Renal cortex interstitium (tissue), 11 donors: ENCODE data around the gene FTSJ3. TPM values are rescaled to one million over a fixed set of nuclear protein-coding genes. Genes with fewer than 3 reads are reported as not detected.

Source experiments
- DNase-seq, 11 donors: peaks; one replicate each; pipeline ENCODE4 v3.0.0-alpha.2; 2013; ENCODE audit warnings: low read depth in 9 of 11, low spot score in 4 of 11; ENCODE audit errors: extremely low read depth in 1 of 11
- polyA plus RNA-seq, 3 donors: library from polyadenylated mRNA; unstranded; fragments of 120-200 nt; gene quantifications; one replicate each; pipeline ENCODE4 v1.2.1, GENCODE V29; 2013; ENCODE audit not compliant: insufficient read length in 3 of 3

The FTSJ3 gene
- polyA plus RNA-seq, 3 donors = 62.6 to 81.3 (median 68.4) TPM

GRCh38 chr17:63772801-63773271, 54.6 kb downstream of the FTSJ3 start:
- peak in 2 of 11 donors; percentile 15 to 21 for DNase-seq

Other genes with a start within 250 kb of the FTSJ3 start
- gene TACO1, start 226.8 kb downstream of the FTSJ3 start, polyA plus RNA-seq = 10 to 100 TPM; 25.9 to 29.9 (median 27.8) TPM
- 10 to 100 TPM; 25.3 to 30.9 (median 29.4) TPM for gene MAP3K3, start 205.2 kb downstream of the FTSJ3 start, polyA plus RNA-seq
- 10 to 100 TPM; 23.0 to 38.2 (median 28.2) TPM for gene LIMD2, start 127.5 kb downstream of the FTSJ3 start, polyA plus RNA-seq
- 10 to 100 TPM; 46.1 to 73.6 (median 48.7) TPM for gene STRADA, start 85.9 kb downstream of the FTSJ3 start, polyA plus RNA-seq
- 100 to 1,000 TPM; 103 to 120 (median 109) TPM for gene CCDC47, start 54.1 kb downstream of the FTSJ3 start, polyA plus RNA-seq
- gene DDX42, start 53.5 kb downstream of the FTSJ3 start, polyA plus RNA-seq = 100 to 1,000 TPM; 169 to 205 (median 197) TPM
- 100 to 1,000 TPM; 175 to 204 (median 203) TPM for gene PSMC5, start 232 bp downstream of the FTSJ3 start, polyA plus RNA-seq
- 10 to 100 TPM; 50.3 to 63.5 (median 61.8) TPM for gene SMARCD2, start 15.0 kb upstream of the FTSJ3 start, polyA plus RNA-seq
- gene CSH2, start 46.0 kb upstream of the FTSJ3 start, polyA plus RNA-seq = 1 to 10 TPM in 1 of 3 donors, under 1 TPM in 2; 0.19 to 2.9 (median 0.33) TPM
- not detected for gene GH2, start 54.3 kb upstream of the FTSJ3 start, polyA plus RNA-seq
- 1 to 10 TPM in 1 of 3 donors, under 1 TPM in 1, not detected in 1; 0.83 to 3.7 TPM for gene CSH1, start 68.9 kb upstream of the FTSJ3 start, polyA plus RNA-seq
- gene CSHL1, start 83.6 kb upstream of the FTSJ3 start, polyA plus RNA-seq = not detected
- under 1 TPM in 1 of 3 donors, not detected in 2; 0.24 TPM for gene GH1, start 91.2 kb upstream of the FTSJ3 start, polyA plus RNA-seq
- 1 to 10 TPM; 2.1 to 4.1 (median 3.1) TPM for gene CD79B, start 104.7 kb upstream of the FTSJ3 start, polyA plus RNA-seq
- 1 to 10 TPM in 2 of 3 donors, under 1 TPM in 1; 0.83 to 1.3 (median 1.2) TPM for gene SCN4A, start 145.3 kb upstream of the FTSJ3 start, polyA plus RNA-seq
- 1 to 10 TPM; 2.7 to 4.1 (median 3.9) TPM for gene PRR29, start 170.7 kb upstream of the FTSJ3 start, polyA plus RNA-seq
- gene ICAM2, start 193.0 kb upstream of the FTSJ3 start, polyA plus RNA-seq = 10 to 100 TPM; 23.0 to 30.0 (median 28.7) TPM